Measurements from ENCODE around the gene NCF4. TPM values are rescaled to one million over a fixed set of nuclear protein-coding genes. Genes with fewer than 3 reads are reported as not detected.
A peak's percentile ranks its signal among the peaks of the same experiment; 100 is the strongest.

NCF4 gene
- 1 to 10 TPM; 4.4 to 8.5 TPM for total RNA-seq

DNA sequence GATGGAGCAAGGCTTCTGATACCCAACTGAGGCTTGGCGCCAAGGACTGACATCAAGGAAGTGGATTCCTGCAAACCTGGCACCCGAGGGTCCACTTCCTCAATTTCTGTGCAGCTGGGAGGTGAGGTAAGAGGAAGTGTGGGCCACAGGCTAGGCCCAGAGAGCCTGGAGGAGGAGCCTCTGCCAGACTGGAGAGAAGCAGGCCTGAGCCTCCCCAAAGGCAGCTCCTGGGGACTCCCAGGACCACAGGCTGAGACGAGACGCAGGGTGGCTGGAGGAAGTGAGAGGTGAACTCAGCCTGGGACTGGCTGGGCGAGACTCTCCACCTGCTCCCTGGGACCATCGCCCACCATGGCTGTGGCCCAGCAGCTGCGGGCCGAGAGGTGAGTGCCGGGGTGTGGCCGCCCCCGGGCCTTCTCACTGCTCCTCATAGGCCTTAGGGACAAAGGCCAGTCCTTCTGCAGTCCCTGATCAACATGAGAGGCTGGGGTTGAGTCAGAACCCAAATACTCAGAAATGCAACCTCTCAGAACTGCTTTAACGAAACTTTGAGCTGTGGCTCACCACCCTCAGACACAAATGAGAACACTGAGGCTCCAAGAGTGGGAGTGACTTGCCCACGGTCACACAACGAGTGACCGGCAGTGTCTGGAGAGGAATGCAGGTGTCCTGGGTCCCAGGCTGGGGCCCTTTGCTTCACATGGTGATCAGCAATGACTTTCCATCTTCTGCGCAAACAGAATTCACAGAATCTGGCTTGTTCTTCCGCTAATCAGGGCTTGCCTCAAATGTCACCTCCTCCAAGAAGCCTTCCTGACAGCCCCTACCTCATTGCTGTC, at the start of gene NCF4:
Gene NCF4 (plus strand): TSS at position 186 of the 839 bp plus-strand sequence. CDS start 166 bp downstream, at position 352.
- Histone ChIP-seq H3K4me3 (peak within 1 kb of the TSS; percentile 19), H3K27ac (peak within 1 kb of the TSS; percentile 66), H3K4me1 (no peaks in the 10 kb centered on the region), H3K27me3 (no peaks in the 10 kb centered on the region), H3K36me3 (no peaks in the 10 kb centered on the region), H3K9ac (ENCODE audit: low read depth in 2 of 2, low read length in 2 of 2) (peak within 1 kb of the TSS; percentile 58 to 76), H3K9me3 (no peaks in the 10 kb centered on the region)
- intact Hi-C loops (cut with DNase I): no loop called here
- TF ChIP-seq, protein P1, sequence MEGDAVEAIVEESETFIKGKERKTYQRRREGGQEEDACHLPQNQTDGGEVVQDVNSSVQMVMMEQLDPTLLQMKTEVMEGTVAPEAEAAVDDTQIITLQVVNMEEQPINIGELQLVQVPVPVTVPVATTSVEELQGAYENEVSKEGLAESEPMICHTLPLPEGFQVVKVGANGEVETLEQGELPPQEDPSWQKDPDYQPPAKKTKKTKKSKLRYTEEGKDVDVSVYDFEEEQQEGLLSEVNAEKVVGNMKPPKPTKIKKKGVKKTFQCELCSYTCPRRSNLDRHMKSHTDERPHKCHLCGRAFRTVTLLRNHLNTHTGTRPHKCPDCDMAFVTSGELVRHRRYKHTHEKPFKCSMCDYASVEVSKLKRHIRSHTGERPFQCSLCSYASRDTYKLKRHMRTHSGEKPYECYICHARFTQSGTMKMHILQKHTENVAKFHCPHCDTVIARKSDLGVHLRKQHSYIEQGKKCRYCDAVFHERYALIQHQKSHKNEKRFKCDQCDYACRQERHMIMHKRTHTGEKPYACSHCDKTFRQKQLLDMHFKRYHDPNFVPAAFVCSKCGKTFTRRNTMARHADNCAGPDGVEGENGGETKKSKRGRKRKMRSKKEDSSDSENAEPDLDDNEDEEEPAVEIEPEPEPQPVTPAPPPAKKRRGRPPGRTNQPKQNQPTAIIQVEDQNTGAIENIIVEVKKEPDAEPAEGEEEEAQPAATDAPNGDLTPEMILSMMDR (IDR thresholded peaks at IDR 0.05): no peak
- DNase-seq: peak; percentile 63

DNA sequence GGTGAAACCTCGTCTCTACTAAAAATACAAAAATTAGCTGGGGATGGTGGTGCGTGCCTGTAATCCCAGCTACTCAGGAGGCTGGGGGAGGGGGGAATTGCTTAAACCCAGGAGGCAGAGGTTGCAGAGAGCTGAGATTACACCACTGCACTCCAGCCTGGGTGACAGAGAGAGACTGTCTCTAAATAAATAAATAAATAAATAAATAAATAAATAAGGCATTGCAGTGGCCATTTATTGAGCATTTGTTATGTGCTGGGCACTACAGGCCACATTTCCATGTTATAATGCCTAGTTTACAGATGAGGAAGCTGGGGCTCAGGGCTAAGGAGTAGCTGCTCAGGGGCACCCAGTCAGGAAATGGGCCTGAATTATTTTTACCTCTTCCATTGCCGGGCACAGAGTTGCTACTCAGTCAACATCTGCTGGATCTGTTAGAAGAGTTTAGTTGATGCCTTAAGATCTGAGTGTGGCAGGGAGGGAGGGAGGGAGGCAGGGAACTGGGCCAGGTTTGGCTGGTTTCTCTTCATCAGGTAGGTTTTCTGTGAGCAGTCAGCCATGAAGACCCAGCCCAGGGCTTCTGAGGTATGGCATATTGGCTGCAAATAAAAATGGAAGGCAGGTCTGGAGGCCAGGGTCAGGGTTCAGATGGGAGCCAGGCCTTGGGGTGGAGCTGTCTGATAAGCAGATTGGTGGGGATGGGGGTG, 49.6 kb upstream of the NCF4 start:
- Histone ChIP-seq H3K4me1 (no peaks in the 10 kb centered on the region), H3K9ac (ENCODE audit: low read depth in 2 of 2, low read length in 2 of 2) (no peak overlapping the region), H3K36me3 (no peaks in the 10 kb centered on the region), H3K9me3 (no peaks in the 10 kb centered on the region), H3K27ac (no peak overlapping the region), H3K4me3 (no peak overlapping the region), H3K27me3 (peaks cover 14% of the 10 kb centered on the region)
- no peak for DNase-seq
- intact Hi-C loops (cut with DNase I): no loop called here
- TF ChIP-seq, protein P1 (IDR thresholded peaks at IDR 0.05): no peak

DNA sequence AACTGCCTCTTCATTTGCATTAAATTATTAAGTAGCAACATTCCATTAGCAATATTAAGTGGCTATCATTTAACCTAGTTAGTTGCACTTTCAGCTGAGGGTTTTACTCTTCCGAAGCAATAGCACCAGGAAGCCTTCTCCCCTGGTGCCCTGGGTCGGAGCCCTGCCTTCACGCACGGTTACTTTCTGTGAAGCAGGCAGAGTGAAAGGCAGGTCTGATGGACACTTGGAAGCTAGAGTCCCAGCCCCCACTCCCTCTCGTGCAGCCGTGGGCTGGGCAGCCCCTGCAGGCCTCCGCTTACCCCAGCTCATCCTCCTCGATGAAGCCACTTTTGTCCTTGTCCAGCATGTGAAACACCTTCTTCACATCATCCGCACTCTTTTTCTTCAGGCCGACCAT, 46.0 kb upstream of the NCF4 start:
- Histone ChIP-seq H3K9ac (ENCODE audit: low read depth in 2 of 2, low read length in 2 of 2) (no peak overlapping the region), H3K27ac (no peak overlapping the region), H3K27me3 (peaks cover 47% of the 10 kb centered on the region), H3K36me3 (no peaks in the 10 kb centered on the region), H3K4me1 (no peaks in the 10 kb centered on the region), H3K9me3 (no peaks in the 10 kb centered on the region), H3K4me3 (no peak overlapping the region)
- no peak for DNase-seq
- TF ChIP-seq, protein P1 (IDR thresholded peaks at IDR 0.05): no peak
- intact Hi-C loops (cut with DNase I): no loop called here

DNA sequence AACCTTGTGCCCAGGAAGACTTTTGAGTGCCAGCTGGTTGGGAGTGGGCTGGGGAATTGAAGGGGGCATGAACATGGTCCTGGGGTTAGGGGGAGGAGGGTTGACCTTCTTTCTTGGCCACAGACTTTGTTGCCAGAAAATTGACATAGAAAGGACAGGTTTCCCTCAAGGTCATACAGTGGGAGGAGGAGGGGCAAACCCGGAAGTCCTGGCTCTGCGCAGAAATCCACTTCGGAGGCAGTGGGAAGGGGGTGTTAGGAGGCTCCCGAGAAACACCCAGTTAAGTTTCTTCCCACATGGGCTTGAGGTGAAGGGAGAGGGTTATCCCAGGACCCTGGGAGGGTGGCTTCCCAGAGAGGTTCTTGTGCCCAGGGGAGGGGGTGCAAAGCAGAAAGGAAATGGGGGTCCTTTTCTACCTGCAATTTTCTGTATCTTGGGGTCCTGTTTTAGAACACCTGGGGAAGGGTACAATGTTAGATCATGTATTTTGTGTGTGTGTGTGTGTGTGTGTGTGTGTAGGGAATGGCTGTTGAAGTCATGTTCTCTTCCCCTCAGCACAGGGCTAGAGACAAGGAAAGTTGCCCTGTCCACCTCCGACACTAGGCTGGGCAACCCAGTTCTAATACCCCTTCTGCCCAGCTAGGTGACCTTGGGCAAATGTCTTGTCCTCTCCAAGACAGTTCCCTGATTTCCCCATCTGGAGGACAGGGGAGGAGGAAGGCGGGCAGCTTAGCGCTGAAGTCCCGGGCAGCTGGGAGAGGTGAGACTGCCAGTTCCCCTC, 45.1 kb upstream of the NCF4 start:
- Histone ChIP-seq H3K9ac (ENCODE audit: low read depth in 2 of 2, low read length in 2 of 2) (no peak overlapping the region), H3K27me3 (peaks cover 47% of the 10 kb centered on the region), H3K4me3 (no peak overlapping the region), H3K27ac (no peak overlapping the region), H3K36me3 (no peaks in the 10 kb centered on the region), H3K9me3 (no peaks in the 10 kb centered on the region), H3K4me1 (no peaks in the 10 kb centered on the region)
- no peak for DNase-seq
- TF ChIP-seq, protein P1 (IDR thresholded peaks at IDR 0.05): no peak
- intact Hi-C loops (cut with DNase I): no loop called here

DNA sequence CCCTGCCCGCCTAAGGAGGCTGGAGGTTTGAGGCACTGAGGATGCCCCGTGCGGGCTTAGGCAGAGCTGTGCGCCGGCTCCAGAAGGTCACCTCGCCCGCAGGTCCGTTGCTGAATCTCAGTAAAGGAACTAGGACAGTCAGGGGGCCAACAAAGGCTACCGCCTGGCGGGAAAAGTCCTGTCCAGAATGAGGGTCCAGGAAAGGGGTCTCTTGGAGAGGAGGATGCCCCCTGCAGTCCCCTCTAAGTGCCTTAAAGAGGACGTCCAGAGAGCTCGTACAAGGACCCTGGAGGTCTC, 44.5 kb upstream of the NCF4 start:
- intact Hi-C loops (cut with DNase I): no loop called here
- Histone ChIP-seq H3K27ac (no peak overlapping the region), H3K36me3 (no peaks in the 10 kb centered on the region), H3K4me3 (no peak overlapping the region), H3K27me3 (peaks cover 47% of the 10 kb centered on the region), H3K4me1 (no peaks in the 10 kb centered on the region), H3K9me3 (no peaks in the 10 kb centered on the region), H3K9ac (ENCODE audit: low read depth in 2 of 2, low read length in 2 of 2) (no peak overlapping the region)
- TF ChIP-seq, protein P1 (IDR thresholded peaks at IDR 0.05): no peak
- no peak for DNase-seq

Measured in colonic mucosa (tissue), 4 donors.